Panc1 (cell line): Measurements from ENCODE around the gene C6orf89. TPM values are rescaled to one million over a fixed set of nuclear protein-coding genes. Genes with fewer than 3 reads are reported as not detected.

ENCODE experiments used
- ATAC-seq: fragments of 200-7000 bp; cut with Tn5 transposase; 2 replicates; pipeline ENCODE4 v1.9.1; 2020; ENCODE audit warnings: mild to moderate bottlenecking, moderate library complexity
- BruUV-seq: library from RNA; stranded (reverse); fragments of 400-500 nt; replicated peaks from 2 replicates; lab custom pipeline; 2021; lab: Mats Ljungman, UMichigan
- CTCF ChIA-PET: fragments of 300-600 bp; sonication (Branson Sonifier 250); formaldehyde crosslinking; loops from one replicate; lab custom pipeline; 2022; ENCODE audit warnings: antibody characterized with exemption; lab: Charles Lee
- POLR2A ChIA-PET: fragments of 300-600 bp; sonication (Branson Sonifier 250); formaldehyde crosslinking; loops from one replicate; lab custom pipeline; 2022; ENCODE audit warnings: antibody characterized with exemption; lab: Charles Lee
- DNase-seq: peaks from one replicate; pipeline ENCODE4 v3.0.0-alpha.2; 2010; ENCODE audit warnings: low read depth, low spot score
- H3K27ac ChIP-seq: 2 replicates; pipeline ENCODE4 v1.5.1; 2011; ENCODE audit warnings: mild to moderate bottlenecking, low read length, inconsistent platforms
- H3K27me3 ChIP-seq: fragments of 200-500 bp; sonication (Bioruptor generic); 2 replicates; pipeline ENCODE4 v1.6.0; 2014; ENCODE audit warnings: low read length, inconsistent platforms; ENCODE audit not compliant: control insufficient read depth, insufficient read depth
- H3K36me3 ChIP-seq: fragments of 200-500 bp; sonication (Bioruptor generic); 2 replicates; pipeline ENCODE4 v1.5.1; 2014; ENCODE audit warnings: inconsistent platforms, mild to moderate bottlenecking, low read length, moderate library complexity; ENCODE audit not compliant: control insufficient read depth, insufficient read depth
- H3K4me1 ChIP-seq: 2 replicates; pipeline ENCODE4 v1.5.1; 2011; ENCODE audit warnings: inconsistent platforms, mild to moderate bottlenecking, low read length, moderate library complexity; ENCODE audit not compliant: control insufficient read depth, insufficient read depth
- H3K4me3 ChIP-seq, 2 experiments: 2 replicates each; pipeline ENCODE4 v1.5.1; 2011 to 2012; ENCODE audit warnings: low read depth in 2 of 2, low read length in 2 of 2, mild to moderate bottlenecking in 2 of 2, inconsistent platforms in 1 of 2, moderate library complexity in 1 of 2
- H3K9me3 ChIP-seq: fragments of 200-500 bp; sonication (Bioruptor generic); 2 replicates; pipeline ENCODE4 v1.5.1; 2014; ENCODE audit warnings: low read depth, mild to moderate bottlenecking, inconsistent platforms, low read length, moderate library complexity; ENCODE audit not compliant: control insufficient read depth, insufficient read depth
- CTCF ChIP-seq: fragments of 450-650 bp; IDR thresholded peaks from 2 replicates; pipeline ENCODE4 v1.5.1; 2017; ENCODE audit warnings: mild to moderate bottlenecking
- POLR2AphosphoS5 ChIP-seq: IDR thresholded peaks from 2 replicates; pipeline ENCODE4 v1.6.1; 2012; ENCODE audit warnings: mild to moderate bottlenecking, low read depth, low read length, moderate library complexity
- REST ChIP-seq, 2 experiments: IDR thresholded peaks; 2 replicates each; pipeline ENCODE4 v1.6.1; 2011 to 2012; ENCODE audit warnings: low read depth in 2 of 2, control low read depth in 1 of 2, low read length in 1 of 2, mild to moderate bottlenecking in 1 of 2, moderate library complexity in 1 of 2; ENCODE audit not compliant: insufficient read depth in 1 of 2
- SIN3A ChIP-seq: IDR thresholded peaks from 2 replicates; pipeline ENCODE4 v1.6.1; 2012; ENCODE audit warnings: low read depth, mild to moderate bottlenecking, low read length, moderate library complexity, borderline replicate concordance; ENCODE audit not compliant: insufficient read depth
- TCF7L2 ChIP-seq: IDR thresholded peaks from 2 replicates; pipeline ENCODE4 v1.6.1; 2011; ENCODE audit warnings: mild to moderate bottlenecking, low read depth, low read length, inconsistent platforms
- in situ Hi-C: cut with HindIII; loops from 2 replicates; pipeline ENCODE4 v1.10.0; 2016; ENCODE audit warnings: low sequenced_read_pairs, low pct_unique_long_range_greater_than_20kb
- intact Hi-C: fragments of 100-400 bp; cut with micrococcal nuclease; formaldehyde crosslinking; loops from one replicate; pipeline ENCODE4 v1.10.0; 2022; ENCODE audit not compliant: unreplicated experiment
- total RNA-seq: library from RNA; stranded (reverse); gene quantifications from one replicate; pipeline ENCODE4 v1.2.1, GENCODE V29; 2021; ENCODE audit not compliant: unreplicated experiment

Gene C6orf89
- total RNA-seq, 1 experiment from 2014 or later, result 59.2 TPM

- ChIA-PET POLR2A (interaction anchor here (0.6 to 0.7 kb wide), 2 partner anchors 10 to 98 kb away, joined by 5 to 7 read pairs; no protein-coding TSS in a partner anchor), CTCF (interaction anchor here (0.6 to 0.9 kb wide), 3 partner anchors 39 to 145 kb away, joined by 4 to 9 read pairs (median 7); no protein-coding TSS in a partner anchor)
- peaks cover 8% of the 10 kb centered on the region for H3K36me3 ChIP-seq
- ATAC-seq, result peak; percentile 95
- H3K9me3 ChIP-seq, result no peaks in the 10 kb centered on the region
- no TSS peak for BruUV-seq
- H3K27me3 ChIP-seq, result no peaks in the 10 kb centered on the region
- H3K27ac ChIP-seq, result peak within 1 kb of the TSS; percentile 95
- H3K4me1 ChIP-seq, result peaks cover 16% of the 10 kb centered on the region
- in situ Hi-C loops (no loop called here), intact Hi-C loops (no loop called here)
- peak within 1 kb of the TSS; percentile 90 to 93 for H3K4me3 ChIP-seq
- TF ChIP-seq CTCF (no peak), POLR2AphosphoS5 (peak; percentile 68), REST (IDR thresholded peaks at IDR 0.05; ENCODE audit: insufficient read depth in 1 of 2, low read depth in 2 of 2, low read length in 1 of 2) (0 out of 4 replicates have a peak, but pooled peaks of 1 of the 2 experiments have one; percentile 16), TCF7L2 (peak; percentile 87), SIN3A (peak; percentile 80; the same call in 1 of the 2 replicates)
- DNase-seq, result peak; percentile 72
Observed at GRCh38 chr6:36874443-36875249, 11.1 kb upstream of the C6orf89 start, which contains the start of gene PPIL1. PPIL1 (minus strand) TSS chr6:36874803; CDS start chr6:36874772, 31 bp downstream.

GRCh38 chr6:36875250-36875633 lies 10.5 kb upstream of the C6orf89 start:
- Histone ChIP-seq H3K27ac (peak overlapping the region; percentile 95), H3K27me3 (no peaks in the 10 kb centered on the region), H3K4me3 (peak overlapping the region; percentile 90 to 93), H3K4me1 (peaks cover 16% of the 10 kb centered on the region), H3K36me3 (peaks cover 2% of the 10 kb centered on the region), H3K9me3 (no peaks in the 10 kb centered on the region)
- TSS peak; percentile 96 for BruUV-seq
- no peak for ATAC-seq
- POLR2A ChIA-PET, result no interaction called here
- DNase-seq, result no peak
- in situ Hi-C loops, result no loop called here
- intact Hi-C loops, result no loop called here
- TF ChIP-seq POLR2AphosphoS5, result no peak
- no peak for TF ChIP-seq TCF7L2
- TF ChIP-seq CTCF, result no peak
- no peak for TF ChIP-seq REST (IDR thresholded peaks at IDR 0.05; ENCODE audit: insufficient read depth in 1 of 2, low read depth in 2 of 2, low read length in 1 of 2)
- TF ChIP-seq SIN3A, result no peak
- CTCF ChIA-PET, result interaction anchor here (0.6 to 0.9 kb wide), 2 partner anchors 39 to 144 kb away, joined by 7 to 9 read pairs; no protein-coding TSS in a partner anchor
